ENCODE measurements around the gene TRIP6.
A peak's percentile ranks its signal among the peaks of the same experiment; 100 is the strongest.

TRIP6 gene, protein sequence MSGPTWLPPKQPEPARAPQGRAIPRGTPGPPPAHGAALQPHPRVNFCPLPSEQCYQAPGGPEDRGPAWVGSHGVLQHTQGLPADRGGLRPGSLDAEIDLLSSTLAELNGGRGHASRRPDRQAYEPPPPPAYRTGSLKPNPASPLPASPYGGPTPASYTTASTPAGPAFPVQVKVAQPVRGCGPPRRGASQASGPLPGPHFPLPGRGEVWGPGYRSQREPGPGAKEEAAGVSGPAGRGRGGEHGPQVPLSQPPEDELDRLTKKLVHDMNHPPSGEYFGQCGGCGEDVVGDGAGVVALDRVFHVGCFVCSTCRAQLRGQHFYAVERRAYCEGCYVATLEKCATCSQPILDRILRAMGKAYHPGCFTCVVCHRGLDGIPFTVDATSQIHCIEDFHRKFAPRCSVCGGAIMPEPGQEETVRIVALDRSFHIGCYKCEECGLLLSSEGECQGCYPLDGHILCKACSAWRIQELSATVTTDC

DNA sequence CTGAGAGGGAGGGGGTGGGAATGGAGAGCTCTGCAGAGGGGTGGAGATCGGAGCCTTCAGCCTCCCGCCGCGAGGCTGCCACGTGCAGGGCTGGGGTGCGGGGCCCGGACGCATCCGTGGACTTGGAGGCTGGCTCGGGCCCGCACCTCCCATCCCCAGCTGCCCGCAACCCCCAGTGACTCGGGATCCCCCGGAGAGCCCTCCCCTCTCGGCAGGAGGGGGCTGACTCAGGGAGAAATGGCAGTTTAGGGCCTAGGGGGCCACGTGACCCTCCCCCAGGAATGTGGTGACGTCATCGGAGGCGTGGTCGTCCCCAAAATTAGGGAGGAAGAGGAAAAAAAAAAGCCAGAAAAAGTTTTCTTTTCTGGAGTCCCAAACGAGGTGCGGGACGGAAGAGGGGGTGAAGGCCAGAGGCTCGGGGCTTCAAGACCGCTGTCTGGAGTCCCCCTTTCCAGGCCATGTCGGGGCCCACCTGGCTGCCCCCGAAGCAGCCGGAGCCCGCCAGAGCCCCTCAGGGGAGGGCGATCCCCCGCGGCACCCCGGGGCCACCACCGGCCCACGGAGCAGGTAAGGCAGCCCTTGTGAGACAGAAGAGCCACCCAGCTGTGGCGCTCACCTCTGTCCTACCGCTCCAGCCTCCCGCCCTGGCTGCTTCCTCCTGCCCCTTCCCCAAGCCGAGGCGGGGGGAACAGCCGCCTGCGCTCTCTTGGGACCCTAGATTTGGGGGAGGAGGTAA is at the start of gene TRIP6:
Gene TRIP6, plus strand, starts transcription at position 348 of the 736 bp plus-strand sequence. Its CDS starts 111 bp downstream, at position 459.
- peak; percentile 83 for DNase-seq (ENCODE audit: low spot score)

DNA sequence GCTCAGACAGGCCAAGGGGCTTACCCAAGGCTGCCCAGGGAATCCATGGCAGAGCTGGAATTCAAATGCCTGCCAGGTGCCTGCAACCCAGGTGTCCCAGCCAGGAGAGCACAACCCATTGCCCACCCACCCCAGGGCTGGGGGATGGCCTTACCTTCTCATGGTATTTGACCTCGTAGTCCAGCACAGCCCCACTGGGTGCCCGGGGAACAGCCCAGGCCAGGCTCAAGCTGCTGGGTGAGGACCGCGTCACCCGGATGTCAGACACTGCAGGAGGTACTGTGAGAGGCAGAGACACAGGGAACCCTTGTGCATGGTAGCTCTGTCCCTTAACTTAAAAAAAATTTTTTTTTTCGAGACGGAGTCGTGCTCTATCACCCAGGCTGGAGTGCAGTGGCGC is 48.8 kb upstream of the TRIP6 start:
- DNase-seq (ENCODE audit: low spot score): no peak

DNA sequence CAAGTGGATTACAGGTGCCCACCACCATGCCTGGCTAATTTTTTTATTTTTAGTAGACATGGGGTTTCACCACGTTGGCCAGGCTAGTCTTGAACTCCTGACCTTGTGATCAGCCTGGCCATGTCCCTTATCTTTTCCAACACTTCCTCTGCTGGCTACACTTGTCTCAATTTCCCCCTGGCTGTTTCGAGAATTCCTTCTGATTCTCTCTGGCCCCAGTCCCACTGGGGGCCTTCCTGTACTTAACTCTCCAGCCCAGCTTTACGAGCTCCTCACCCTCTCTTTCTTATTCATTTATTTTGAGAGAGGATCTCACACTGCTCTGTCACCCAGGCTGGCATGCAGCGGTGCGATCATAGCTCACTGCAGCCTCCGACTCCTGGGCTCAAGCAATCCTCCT is 48.4 kb upstream of the TRIP6 start:
- no peak for DNase-seq (ENCODE audit: low spot score)

DNA sequence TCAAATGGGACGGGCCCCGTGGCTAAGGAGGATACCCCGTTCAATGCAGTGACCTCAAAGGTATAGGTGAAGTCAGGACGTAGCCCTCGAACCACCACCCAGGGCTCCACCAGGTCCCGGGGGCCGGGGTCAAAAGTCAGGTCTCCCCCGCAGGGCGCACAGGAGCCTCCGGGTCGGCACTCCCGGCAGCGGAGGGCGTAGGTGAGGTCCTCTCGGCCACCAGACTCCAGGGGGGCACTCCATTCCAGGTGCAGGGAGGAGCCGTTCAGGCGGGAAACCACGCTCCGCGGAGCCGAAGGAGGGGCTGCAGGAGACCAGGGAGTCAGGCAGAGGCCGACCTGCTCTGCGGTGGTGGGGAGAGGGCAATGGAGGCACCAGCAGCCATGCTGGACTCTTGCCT is 47.6 kb upstream of the TRIP6 start:
- DNase-seq (ENCODE audit: low spot score): no peak

DNA sequence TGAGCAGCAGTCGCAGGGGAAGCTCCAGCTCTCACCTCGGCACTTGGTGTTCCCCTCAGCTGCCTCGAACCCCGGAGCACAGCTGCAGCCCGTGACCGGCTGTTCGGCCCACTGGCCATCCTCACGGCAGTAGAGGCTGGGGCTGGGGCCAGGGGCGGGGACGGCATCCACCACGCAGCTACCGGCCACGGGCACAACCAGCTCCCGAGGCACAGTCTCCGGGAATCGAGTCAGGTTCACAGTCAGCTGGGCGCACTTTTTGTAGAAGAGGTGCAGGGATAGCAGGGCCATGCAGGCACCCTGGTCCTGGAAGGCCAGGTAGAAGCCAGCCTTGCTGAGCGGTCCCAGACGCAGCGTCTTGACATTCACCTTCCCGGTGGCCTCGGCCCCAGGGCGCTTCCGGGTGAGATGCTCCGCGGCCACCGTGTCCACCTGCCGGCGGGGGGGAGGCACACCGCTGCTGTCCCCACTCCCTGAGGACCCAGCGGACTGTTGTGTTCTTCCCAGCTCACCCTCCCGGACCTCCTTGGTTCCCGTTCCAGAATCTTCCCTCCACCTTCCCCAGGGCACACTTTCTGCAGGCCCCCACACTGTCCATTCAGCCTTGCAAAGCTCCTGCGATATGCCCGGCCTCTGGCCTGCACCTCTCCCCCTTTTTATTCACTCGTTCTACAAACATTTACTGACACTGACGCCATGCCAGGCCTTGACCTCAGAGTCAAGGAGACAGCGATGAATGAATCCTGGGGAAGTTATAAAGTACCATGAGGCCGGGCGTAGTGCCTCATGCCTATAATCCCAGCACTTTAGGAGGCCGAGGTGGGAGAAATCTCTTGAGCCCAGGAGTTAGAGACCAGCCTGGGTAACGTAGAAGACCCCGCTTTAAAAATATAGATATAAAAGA is 44.7 kb upstream of the TRIP6 start:
- DNase-seq (ENCODE audit: low spot score): no peak

DNA sequence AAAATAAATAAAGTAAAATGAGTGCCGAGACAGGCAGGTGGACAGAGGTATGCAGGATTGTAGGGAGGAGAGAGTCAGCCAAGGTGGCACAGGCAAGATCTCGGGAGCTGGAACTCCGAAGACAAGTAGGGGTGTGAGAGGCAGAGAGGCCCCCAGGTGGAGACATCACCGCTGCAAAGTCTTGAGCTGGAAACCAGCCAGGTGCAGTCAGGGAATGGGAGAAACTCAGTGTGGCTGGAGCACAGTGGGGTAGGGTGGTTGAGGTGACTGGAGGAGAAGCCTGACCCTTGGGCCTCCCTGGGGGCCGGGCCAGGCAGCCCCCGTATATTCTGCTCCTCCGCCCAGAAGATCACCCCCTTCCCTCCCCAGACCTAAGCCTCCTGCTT is 44.1 kb upstream of the TRIP6 start:
- no peak for DNase-seq (ENCODE audit: low spot score)

DNA sequence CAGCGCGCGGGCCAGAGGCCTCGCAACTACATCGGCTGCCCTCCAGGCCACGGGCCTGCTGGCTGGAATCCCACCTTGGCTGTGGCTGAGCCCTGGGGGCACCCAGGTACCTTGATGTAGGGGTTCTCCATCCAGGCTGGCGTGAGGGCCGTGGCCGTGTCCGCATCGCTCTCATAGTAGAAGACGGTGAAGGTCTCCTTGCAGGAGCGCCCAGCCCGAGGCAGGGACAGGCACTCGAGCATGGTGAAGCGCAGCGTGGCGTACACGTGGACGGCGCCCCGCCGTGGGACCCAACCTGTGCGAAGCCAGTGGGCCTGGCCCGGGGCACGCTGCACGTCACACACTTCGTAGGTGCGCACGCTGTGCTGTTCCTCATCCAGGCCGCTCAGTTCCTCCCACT is 43.7 kb upstream of the TRIP6 start:
- no peak for DNase-seq (ENCODE audit: low spot score)

DNA sequence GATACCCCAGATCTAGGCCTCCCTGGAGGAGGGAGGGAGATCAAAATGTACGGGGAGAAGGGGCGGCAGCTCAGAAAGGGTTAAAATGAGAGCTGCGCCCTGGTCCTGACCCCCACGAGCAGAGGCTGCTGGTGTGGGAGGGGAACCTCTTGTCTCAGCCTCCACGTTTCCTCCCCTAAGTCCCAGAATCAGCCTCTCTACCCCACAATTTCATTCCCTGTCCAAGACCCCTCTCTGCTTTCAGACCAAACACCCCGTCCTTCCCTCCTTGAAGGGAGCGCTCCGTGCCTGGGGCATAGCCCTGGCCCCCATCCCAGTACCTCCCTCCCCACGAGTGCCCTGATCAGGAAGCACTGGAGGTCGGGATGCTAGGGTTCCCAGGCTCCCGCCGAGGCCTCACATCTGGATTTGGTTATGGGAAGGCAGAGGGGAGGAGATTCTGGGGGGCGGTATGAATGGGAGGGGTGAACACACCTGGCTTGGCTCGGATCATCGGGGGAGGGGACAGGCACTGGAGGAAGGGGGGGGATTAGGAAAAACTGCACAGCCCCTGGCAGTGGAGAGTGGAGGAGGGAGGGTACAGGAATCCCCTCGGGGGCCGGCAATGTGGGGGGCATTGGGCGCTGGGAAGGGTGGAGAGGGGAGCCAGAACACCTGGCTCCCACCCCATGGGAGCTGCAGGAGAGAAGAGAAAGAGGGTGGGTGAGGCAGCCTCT is 42.5 kb upstream of the TRIP6 start:
- no peak for DNase-seq (ENCODE audit: low spot score)

DNA sequence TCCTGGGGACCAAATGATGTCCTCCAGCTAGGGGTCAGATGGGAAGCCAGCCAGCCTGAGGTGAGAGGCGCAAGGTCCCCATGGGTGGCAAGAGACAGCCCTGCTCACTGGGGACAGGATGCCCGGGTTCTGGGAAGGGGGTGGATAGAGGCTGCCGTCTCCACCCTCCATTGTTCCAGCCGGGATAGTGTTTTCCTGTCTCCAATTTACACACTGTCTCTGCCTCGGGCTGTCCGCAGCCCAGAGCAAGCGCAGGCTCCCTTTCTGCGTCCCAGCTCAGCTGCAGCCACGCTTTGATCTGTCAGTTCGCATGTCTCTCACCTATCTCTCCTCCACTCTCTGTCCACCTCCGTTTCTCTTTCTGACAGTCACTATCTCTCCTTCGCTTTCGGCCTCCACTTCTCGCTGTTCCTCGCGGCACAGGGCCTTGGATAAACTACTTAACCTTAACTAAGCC is 41.9 kb upstream of the TRIP6 start:
- no peak for DNase-seq (ENCODE audit: low spot score)

DNA sequence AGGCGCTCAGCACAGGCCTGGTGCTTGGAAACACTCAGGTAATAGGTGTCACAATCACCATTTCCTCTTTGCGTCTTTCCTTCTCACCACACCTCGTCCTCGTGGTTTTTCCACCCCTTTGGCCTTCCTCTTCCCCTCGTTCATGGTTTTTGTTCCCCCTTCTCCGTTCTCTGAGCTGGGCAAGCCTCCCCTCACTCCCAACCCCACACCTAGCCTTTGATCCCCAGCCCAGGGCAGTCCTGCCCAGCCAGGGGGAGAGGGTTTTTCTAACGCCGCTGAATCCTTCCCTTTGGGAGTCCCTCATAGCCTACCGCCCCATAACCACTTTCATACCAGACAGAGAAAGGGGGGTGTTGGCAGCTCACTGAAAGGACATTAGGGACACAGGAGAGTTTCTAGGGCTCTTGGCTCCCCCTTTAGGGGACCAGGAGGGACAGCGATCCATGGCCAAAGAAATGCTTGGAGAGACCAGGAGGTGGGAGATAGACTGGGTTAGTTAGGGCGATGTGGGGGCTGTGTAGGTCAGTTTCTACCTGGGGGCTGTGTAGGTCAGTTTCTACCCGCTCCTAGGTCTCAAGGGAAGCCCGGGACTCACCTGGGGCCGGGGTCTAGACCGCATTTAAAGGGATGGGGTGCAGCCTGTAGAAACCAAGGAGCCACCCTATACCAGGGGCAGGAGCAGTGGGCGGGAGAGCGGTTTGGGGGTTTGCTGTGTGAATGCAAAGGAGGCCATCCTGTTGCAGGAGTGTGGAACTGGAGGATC is 41.3 kb upstream of the TRIP6 start:
- DNase-seq (ENCODE audit: low spot score): no peak

DNA sequence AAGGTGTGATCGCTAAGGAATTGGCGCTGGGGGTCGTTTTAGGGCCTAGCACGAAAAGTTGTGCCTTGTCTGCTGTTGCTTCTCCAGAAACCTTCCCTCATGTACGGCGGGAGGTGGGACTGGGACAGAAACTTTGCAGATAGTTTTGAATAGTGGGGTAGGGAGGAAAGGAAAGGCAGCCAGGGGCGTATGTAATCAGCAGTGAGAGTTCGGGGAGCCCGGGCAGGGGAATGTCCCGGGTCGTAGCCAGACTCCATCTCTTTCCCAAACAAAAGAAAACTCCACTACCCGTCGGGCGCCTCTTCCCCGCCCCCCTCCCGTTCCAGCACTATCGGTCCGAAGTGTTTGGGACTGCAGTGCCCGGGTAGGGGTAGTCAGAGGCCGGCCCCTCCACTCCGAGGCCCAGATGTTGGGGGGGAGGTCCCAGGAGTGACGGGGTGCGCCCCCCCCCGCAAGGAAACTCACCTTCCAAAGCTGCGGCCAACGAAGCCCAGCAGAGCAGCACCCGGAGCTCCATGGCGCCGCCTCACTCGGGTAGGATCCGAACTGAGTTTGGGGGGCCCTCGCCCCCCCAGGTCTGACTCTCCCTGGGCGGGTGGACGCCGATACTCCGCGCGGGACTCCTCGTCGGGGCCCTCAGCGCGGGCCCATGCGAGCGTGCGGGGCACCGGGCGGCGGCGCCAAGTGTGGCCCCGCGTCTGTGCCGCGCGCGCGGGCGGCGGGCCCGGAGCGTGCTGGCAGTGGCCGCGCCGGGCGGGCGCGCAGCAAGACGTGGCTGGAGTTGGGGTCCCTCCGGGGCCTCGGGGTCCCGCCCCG is 40.5 kb upstream of the TRIP6 start:
- DNase-seq (ENCODE audit: low spot score): no peak

DNA sequence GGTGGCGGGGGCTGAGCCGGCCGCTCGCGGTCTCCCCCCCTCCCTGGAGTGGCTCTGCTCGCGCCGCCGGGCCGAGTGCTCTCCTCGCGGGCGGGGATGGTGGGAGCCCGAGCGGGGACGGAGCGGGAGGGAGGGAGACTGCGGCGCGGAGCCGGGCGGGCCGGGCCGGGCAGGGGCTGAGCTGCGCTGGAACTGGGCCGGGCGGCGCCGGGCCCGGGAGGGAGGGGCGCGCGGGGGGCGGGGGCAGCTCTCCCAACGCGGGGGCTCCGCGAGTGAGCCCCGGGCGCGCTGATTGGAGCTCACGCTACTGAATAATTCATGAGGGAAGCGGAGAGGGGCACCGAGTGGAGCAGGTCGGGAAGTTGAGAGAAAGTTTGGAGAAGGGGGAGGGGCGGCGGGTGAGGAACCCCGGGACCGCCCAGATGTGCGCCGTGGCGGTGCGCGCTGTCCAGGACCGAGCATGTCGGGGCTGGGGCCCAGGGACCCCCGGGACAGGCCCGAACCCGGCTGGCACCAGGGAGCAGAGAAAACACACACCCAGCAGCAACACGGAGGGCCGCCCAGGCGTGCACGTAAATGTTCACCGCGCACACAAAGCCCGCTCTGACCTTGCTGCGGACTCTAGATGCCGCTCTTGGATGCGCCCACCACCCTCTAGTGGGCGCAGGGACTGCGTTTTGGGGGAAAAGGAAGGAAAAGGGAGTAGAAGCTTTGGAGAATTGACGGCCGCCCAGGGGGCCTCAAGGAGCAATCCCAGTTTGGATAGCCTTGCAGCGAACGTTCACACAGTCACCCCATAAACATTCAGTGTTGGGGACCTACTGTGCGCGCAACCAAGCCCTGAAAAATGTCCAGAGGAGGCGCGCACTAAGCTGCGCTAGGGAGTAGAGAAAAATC is 39.6 kb upstream of the TRIP6 start, which contains the start of gene EPHB4:
Gene EPHB4, minus strand, starts transcription at position 194 of the 897 bp plus-strand sequence. CDS start 493 bp downstream, outside the sequence.
- DNase-seq (ENCODE audit: low spot score): no peak

DNA sequence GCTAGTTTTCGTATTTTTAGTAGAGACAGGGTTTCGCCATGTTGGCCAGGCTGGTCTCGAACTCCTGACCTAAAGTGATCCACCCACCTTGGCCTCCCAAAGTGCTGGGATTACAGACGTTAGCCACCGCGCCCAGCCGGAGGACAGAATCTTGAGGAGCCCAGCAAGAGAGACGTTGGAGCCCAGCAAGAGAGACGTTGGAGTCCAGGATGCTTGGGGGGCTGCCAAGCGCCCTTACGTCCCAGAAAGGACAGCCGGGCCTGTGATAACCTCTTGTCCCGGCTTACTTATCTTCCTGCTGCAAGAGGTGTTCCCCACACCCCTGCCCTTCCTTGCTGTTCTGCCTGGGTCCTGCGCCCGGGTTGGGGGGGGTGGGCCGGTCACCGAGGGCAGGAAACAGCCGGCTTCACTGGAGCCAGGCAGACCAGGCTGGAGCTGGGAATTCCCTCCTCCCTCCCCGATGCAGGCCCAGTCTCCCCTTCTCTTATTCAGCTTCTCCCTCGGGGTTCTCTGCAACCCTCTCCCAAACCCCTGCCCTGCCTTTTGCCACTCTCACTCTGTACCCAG is 38.0 kb upstream of the TRIP6 start:
- DNase-seq (ENCODE audit: low spot score): no peak

DNA sequence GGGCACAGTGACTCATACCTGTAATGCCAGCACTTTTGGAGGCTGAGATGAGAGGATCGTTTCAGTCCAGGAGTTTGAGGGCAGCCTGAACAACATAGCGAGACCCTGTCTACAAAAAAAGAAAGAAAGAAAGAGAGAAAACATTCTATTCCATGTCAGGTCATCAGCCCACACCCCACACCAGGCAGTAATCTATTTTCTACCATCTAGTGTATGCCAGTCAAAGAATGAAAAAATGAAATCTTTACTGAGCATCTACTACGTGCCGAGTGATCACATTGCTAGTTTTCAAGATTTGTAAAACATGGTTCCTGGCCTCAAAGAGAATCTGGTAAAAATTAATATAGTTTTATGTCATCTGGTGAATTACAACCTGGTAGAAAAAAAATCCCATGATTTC is 36.8 kb upstream of the TRIP6 start:
- no peak for DNase-seq (ENCODE audit: low spot score)

DNA sequence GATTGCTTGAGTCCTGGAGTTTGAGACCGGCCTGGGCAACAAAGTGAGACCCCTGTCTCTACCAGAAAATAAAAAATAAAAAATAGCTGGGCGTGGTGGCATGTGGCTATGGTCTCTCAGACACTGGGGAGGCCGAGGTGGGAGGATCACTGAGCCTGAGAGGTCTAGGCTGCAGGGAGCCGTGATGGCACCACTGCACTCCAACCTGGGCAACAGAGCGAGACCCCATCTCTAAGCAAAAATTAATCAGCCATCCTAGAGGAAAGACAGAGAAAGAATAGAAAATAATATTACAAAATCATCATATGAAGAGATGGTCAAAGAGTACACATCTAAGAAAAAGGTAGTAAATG is 34.9 kb upstream of the TRIP6 start:
- DNase-seq (ENCODE audit: low spot score): no peak

DNA sequence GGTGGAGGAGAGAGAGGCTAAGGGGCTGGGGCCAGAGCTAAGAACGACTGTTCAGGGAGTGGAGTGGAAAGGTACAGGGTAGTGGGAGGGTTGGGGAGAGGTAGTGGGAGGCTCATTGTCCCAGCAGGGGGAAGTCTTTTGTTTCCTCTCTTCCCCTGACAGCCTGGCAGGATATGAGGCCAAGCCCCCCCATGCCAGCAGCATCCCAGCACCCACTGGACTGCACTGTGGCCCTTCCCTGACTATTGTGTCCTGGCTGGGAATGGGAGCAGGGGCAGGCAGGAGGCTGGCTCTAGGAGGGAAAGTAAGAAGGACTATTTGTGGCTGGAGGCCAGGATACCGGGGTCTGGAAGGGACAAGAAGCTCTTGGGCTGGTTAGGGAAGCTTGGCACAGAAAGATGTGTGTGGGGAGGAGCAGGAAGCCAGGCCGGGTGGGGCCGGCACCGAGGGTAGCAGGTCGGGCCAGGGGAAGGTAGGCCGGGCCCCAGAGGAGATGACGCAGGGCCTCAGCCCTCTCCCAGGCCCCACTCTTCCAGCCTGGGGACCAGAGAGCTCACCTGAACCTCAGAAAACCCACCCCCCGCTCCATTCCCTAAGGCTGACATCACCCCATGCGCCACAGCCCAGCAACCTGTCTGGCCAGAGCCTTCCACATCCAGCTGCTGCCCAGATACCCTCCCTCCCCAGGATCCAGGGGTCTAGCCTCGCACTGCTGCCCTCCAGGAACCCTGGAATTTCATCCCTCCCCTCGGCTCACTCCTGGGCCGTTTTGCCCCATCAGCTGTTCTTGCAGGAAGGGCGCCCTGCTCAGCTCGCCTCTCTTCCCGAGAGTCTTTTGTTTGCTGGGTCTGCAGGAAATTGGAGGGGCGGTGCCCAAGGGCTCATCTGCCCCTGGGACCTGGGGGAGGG is 31.0 kb upstream of the TRIP6 start:
- DNase-seq (ENCODE audit: low spot score): no peak

DNA sequence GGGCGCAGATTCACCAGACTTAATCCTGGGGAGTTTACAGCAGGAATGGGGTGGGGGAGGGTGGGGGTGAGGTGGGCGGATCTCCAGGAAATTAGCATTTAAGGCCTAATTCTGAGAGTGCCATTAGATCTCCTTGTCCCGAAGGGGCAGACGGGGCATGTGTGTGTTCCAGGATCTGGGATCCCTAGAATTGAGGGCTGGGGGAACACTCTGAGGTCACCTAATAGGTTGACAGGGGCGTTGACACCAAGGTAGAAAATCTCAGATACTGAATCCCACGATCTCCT is 30.4 kb upstream of the TRIP6 start:
- DNase-seq (ENCODE audit: low spot score): no peak
